Hepatocyte (in vitro differentiated cells): ENCODE results near the gene FOXO4.

Experiments used
- CTCF ChIP-seq: fragments of 200-600 bp; sonication (generic); IDR thresholded peaks from 2 replicates; pipeline ENCODE4 v1.5.1; 2016; ENCODE audit warnings: antibody characterized with exemption, mild to moderate bottlenecking; ENCODE audit not compliant: poor library complexity
- EZH2 ChIP-seq: fragments of 200-600 bp; sonication (generic); IDR thresholded peaks from 2 replicates; pipeline ENCODE4 v1.6.1; 2016; ENCODE audit warnings: antibody characterized with exemption, mild to moderate bottlenecking, borderline replicate concordance
- EZH2phosphoT487 ChIP-seq: fragments of 200-600 bp; sonication (generic); IDR thresholded peaks from one replicate; pipeline ENCODE4 v1.6.1; 2018; ENCODE audit warnings: antibody characterized with exemption, mild to moderate bottlenecking, low read depth, moderate library complexity; ENCODE audit not compliant: unreplicated experiment, severe bottlenecking

- no peak for TF ChIP-seq CTCF
- no peak for TF ChIP-seq EZH2phosphoT487
- TF ChIP-seq EZH2 = no peak
Observed at GRCh38 chrX:71067089-71067488, 28.6 kb upstream of the FOXO4 start.
